IMR-90 (cell line): ENCODE results near the gene BSCL2. TPM values are rescaled to one million over a fixed set of nuclear protein-coding genes. Genes with fewer than 3 reads are reported as not detected.

ENCODE experiments used
- ATAC-seq: fragments of 200-7000 bp; cut with Tn5 transposase; 2 replicates; pipeline ENCODE4 v1.9.1; 2020; ENCODE audit warnings: low read depth, mild to moderate bottlenecking, moderate library complexity
- BruUV-seq: library from RNA; stranded (reverse); fragments of 400-500 nt; replicated peaks from 2 replicates; lab custom pipeline; 2021; lab: Mats Ljungman, UMichigan
- CTCF ChIA-PET: fragments of 300-600 bp; formaldehyde crosslinking; extraction: SDS; loops from one replicate; lab custom pipeline; 2021; ENCODE audit warnings: antibody characterized with exemption; lab: Yijun Ruan, JAX
- POLR2A ChIA-PET: fragments of 300-600 bp; sonication (Branson Sonifier 250); formaldehyde crosslinking; loops from one replicate; lab custom pipeline; 2022; ENCODE audit warnings: antibody characterized with exemption; ENCODE audit not compliant: unreplicated experiment; lab: Charles Lee
- DNase-seq: peaks from one replicate; pipeline ENCODE4 v3.0.0; 2013
- H2AFZ ChIP-seq: replicated peaks from 2 replicates; pipeline ENCODE3; 2013; ENCODE audit warnings: low read length, mild to moderate bottlenecking; ENCODE audit not compliant: poor library complexity
- H2AK5ac ChIP-seq: 2 replicates; pipeline ENCODE4 v1.6.1; 2013; ENCODE audit warnings: low read depth, low read length, inconsistent platforms
- H2AK9ac ChIP-seq: replicated peaks from 2 replicates; pipeline ENCODE3; 2013; ENCODE audit warnings: mild to moderate bottlenecking, low read depth, low read length, moderate library complexity; ENCODE audit not compliant: poor library complexity
- H2BK120ac ChIP-seq: 2 replicates; pipeline ENCODE4 v1.6.1; 2013; ENCODE audit warnings: low read depth, low read length, inconsistent platforms
- H2BK15ac ChIP-seq: 3 replicates; pipeline ENCODE4 v1.6.1; 2013; ENCODE audit warnings: low read depth, low read length, inconsistent platforms
- H2BK20ac ChIP-seq: 2 replicates; pipeline ENCODE4 v1.6.1; 2013; ENCODE audit warnings: low read depth, mild to moderate bottlenecking, inconsistent platforms, low read length, moderate library complexity
- H2BK5ac ChIP-seq: 2 replicates; pipeline ENCODE4 v1.6.1; 2013; ENCODE audit warnings: mild to moderate bottlenecking, low read depth, low read length, inconsistent platforms; ENCODE audit not compliant: poor library complexity, severe bottlenecking
- H3K14ac ChIP-seq: replicated peaks from 2 replicates; pipeline ENCODE4 v1.6.1; 2013; ENCODE audit warnings: low read depth, low read length, inconsistent platforms
- H3K18ac ChIP-seq: 2 replicates; pipeline ENCODE4 v1.6.1; 2013; ENCODE audit warnings: low read depth, low read length, control low read depth
- H3K23ac ChIP-seq: 2 replicates; pipeline ENCODE4 v1.6.1; 2013; ENCODE audit warnings: low read depth, low read length, inconsistent platforms
- H3K27ac ChIP-seq: 2 replicates; pipeline ENCODE4 v1.5.1; 2013; ENCODE audit warnings: mild to moderate bottlenecking, control low read depth, low read length; ENCODE audit not compliant: insufficient read depth
- H3K27me3 ChIP-seq: 2 replicates; pipeline ENCODE4 v1.6.1; 2013; ENCODE audit warnings: low read length; ENCODE audit not compliant: control insufficient read depth, insufficient read depth
- H3K36me3 ChIP-seq: 2 replicates; pipeline ENCODE4 v1.6.1; 2013; ENCODE audit warnings: low read length, mixed read lengths; ENCODE audit not compliant: control insufficient read depth, insufficient read depth
- H3K4ac ChIP-seq: 2 replicates; pipeline ENCODE4 v1.6.1; 2013; ENCODE audit warnings: low read depth, low read length, inconsistent platforms
- H3K4me1 ChIP-seq: 2 replicates; pipeline ENCODE4 v1.6.1; 2013; ENCODE audit warnings: low read length, mixed read lengths; ENCODE audit not compliant: control insufficient read depth, insufficient read depth
- H3K4me2 ChIP-seq: 2 replicates; pipeline ENCODE4 v1.6.1; 2013; ENCODE audit warnings: low read depth, mild to moderate bottlenecking, control low read depth, low read length, moderate library complexity
- H3K4me3 ChIP-seq: 2 replicates; pipeline ENCODE4 v1.5.1; 2013; ENCODE audit warnings: low read depth, mild to moderate bottlenecking, control low read depth, low read length, moderate library complexity; ENCODE audit not compliant: insufficient read depth
- H3K56ac ChIP-seq: 2 replicates; pipeline ENCODE4 v1.6.1; 2013; ENCODE audit warnings: low read length, inconsistent platforms; ENCODE audit not compliant: insufficient read depth; ENCODE audit errors: extremely low read depth
- H3K79me1 ChIP-seq, 2 experiments: 2 replicates each; pipeline ENCODE4 v1.6.1; 2013; ENCODE audit warnings: low read length in 2 of 2, inconsistent platforms in 1 of 2, low read depth in 1 of 2
- H3K9ac ChIP-seq: 2 replicates; pipeline ENCODE4 v1.6.1; 2013; ENCODE audit warnings: low read depth, low read length, control low read depth
- H3K9me1 ChIP-seq: 2 replicates; pipeline ENCODE4 v1.6.1; 2013; ENCODE audit warnings: low read length, inconsistent platforms; ENCODE audit not compliant: insufficient read depth
- H3K9me3 ChIP-seq: 2 replicates; pipeline ENCODE4 v1.6.1; 2013; ENCODE audit warnings: low read length; ENCODE audit not compliant: control insufficient read depth, insufficient read depth
- H4K20me1 ChIP-seq: 2 replicates; pipeline ENCODE4 v1.6.1; 2013; ENCODE audit warnings: low read length, inconsistent platforms; ENCODE audit not compliant: insufficient read depth
- H4K5ac ChIP-seq: 2 replicates; pipeline ENCODE4 v1.6.1; 2013; ENCODE audit warnings: mild to moderate bottlenecking, low read depth, low read length, control low read depth
- H4K8ac ChIP-seq, 2 experiments: 2 replicates each; pipeline ENCODE4 v1.6.1; 2013; ENCODE audit warnings: low read depth in 2 of 2, low read length in 2 of 2, control low read depth in 1 of 2, inconsistent platforms in 1 of 2
- H4K91ac ChIP-seq: 2 replicates; pipeline ENCODE4 v1.6.1; 2013; ENCODE audit warnings: low read depth, low read length, inconsistent platforms; ENCODE audit not compliant: insufficient read depth
- CEBPB ChIP-seq: IDR thresholded peaks from 2 replicates; pipeline ENCODE4 v1.6.1; 2012; ENCODE audit warnings: low read depth, low read length, improper control_type of control experiment
- CHD1 ChIP-seq: IDR thresholded peaks from 2 replicates; pipeline ENCODE4 v1.6.1; 2012; ENCODE audit warnings: low read depth, low read length, improper control_type of control experiment
- MXI1 ChIP-seq: IDR thresholded peaks from 2 replicates; pipeline ENCODE4 v1.6.1; 2012; ENCODE audit warnings: low read depth, mild to moderate bottlenecking, low read length, moderate library complexity, borderline replicate concordance
- NFE2L2 ChIP-seq: fragments of 150-350 bp; IDR thresholded peaks from 2 replicates; pipeline ENCODE4 v1.6.1; 2016; ENCODE audit warnings: low read depth, mild to moderate bottlenecking, low read length
- RCOR1 ChIP-seq: IDR thresholded peaks from 2 replicates; pipeline ENCODE4 v1.6.1; 2012; ENCODE audit warnings: mild to moderate bottlenecking, low read length, improper control_type of control experiment; ENCODE audit not compliant: insufficient replicate concordance
- RFX5 ChIP-seq: IDR thresholded peaks from 2 replicates; pipeline ENCODE4 v1.8.0; 2012; ENCODE audit warnings: low read depth, mild to moderate bottlenecking, low read length, moderate library complexity
- SMC3 ChIP-seq: fragments of 150-350 bp; IDR thresholded peaks from 2 replicates; pipeline ENCODE4 v1.6.1; 2016; ENCODE audit warnings: low read depth, mild to moderate bottlenecking, antibody characterized with exemption, low read length, moderate library complexity
- WGBS, 2 experiments: methylation state at CpG; one replicate each; pipeline versions ENCODE4 v1.1.5 to v1.1.7; 2013; ENCODE audit warnings: missing lambda C conversion rate in 2 of 2; ENCODE audit not compliant: insufficient read length in 1 of 2; ENCODE audit errors: extremely low coverage in 2 of 2; 5-methylcytosine and 5-hydroxymethylcytosine counted together
- dilution Hi-C: fragments of 300-500 bp; cut with HindIII; formaldehyde crosslinking; loops from one replicate; pipeline ENCODE4 v1.14.3; 2018; ENCODE audit warnings: low sequenced_read_pairs; ENCODE audit not compliant: unreplicated experiment
- in situ Hi-C: fragments of 300-500 bp; cut with MboI; formaldehyde crosslinking; loops from 3 replicates; pipeline ENCODE4 v1.14.3; 2019; ENCODE audit warnings: low sequenced_read_pairs, inconsistent platforms, mixed read lengths
- intact Hi-C: fragments of 100-400 bp; cut with micrococcal nuclease; formaldehyde crosslinking; loops from 2 replicates; pipeline ENCODE4 v1.10.0; 2022
- polyA plus RNA-seq, 3 experiments: library from polyadenylated mRNA; depleted of rRNA; stranded (reverse); fragments of >200 nt; gene quantifications; 2 replicates each; pipeline ENCODE4 v1.2.3, GENCODE V29; 2012; ENCODE audit warnings: low replicate concordance in 1 of 3
- total RNA-seq: library from RNA; depleted of rRNA; stranded (reverse); fragments of >200 nt; gene quantifications from 2 replicates; pipeline ENCODE4 v1.2.3, GENCODE V29; 2012
- TF ChIP-seq, protein P1 (sequence below): conservative IDR thresholded peaks from 2 replicates; pipeline ENCODE4 v1.5.1; 2012; ENCODE audit warnings: mild to moderate bottlenecking, low read depth, low read length, improper control_type of control experiment

BSCL2 gene
- total and polyA plus RNA-seq, 2 of the 4 experiments (the other 2 are of a cell fraction), result 26.2 to 47.1 TPM

DNA sequence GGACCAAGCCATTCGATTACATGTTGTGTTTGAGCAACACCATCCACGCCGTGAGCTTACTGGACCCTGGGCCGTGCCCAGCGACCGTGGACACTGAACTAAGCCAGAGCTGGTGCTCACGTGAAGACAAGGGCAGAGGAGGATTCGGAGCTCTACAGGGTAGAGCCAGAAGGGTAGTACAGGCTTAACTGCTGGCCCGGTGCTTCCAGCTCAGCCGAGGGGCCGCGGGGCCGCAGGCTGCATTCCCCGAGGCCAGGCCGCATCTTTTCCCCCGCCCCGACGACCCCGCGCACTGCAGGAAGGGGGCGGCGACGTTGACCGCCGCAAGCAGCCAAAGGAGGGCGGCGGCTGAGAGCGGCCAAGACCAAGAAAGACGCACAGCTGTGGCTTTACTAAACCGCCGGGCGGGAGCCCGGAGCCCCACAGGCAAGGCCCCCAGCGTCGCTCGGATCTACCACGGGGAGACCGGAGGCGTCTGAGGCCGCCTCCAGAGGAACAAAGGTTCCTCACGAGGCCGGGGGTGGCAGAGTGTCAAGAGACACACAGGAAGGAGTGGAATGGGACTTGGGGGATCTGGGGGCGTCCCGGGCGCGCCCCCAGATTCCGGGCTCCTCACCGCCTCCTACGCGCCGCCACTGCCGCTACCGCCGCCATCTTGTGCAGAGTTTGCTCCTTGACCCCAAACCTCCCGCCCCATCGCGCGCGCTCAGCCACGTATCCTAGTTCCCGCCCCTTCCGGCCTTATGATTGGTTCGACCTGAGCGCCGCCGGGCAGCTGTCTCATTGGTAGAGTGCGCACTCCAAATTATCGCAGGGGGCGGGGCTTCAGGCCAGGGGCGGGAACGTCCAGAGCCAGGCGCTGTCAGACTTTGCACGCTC lies 61.0 kb downstream of the BSCL2 start, which contains the start of gene GANAB (continued):
- TF ChIP-seq CHD1 (no peak), NFE2L2 (no peak), CEBPB (no peak)

DNA sequence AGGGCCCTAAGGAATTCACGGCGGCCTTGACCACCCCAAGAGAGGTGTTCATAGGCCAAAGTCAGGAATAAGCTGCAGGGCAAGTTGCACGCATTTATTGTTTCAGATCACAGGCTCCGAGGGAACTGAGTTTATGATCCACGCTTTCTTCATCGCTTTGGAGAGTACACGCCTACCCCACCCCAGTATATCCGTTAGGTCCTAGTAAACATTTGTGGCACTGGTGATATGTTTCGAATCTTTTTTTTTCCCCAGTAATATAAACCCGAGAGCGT lies 61.6 kb downstream of the BSCL2 start:
- Histone ChIP-seq H2AK5ac (peak overlapping the region; percentile 96), H3K9ac (peak overlapping the region; percentile 99), H4K20me1 (peaks cover 17% of the 10 kb centered on the region), H3K23ac (peak overlapping the region; percentile 95), H3K27ac (peak overlapping the region; percentile 86), H3K56ac (peak overlapping the region; percentile 91), H4K8ac (peak overlapping the region; percentile 32 to 76), H3K18ac (no peak overlapping the region; the same call in 1 of the 2 replicates), H3K4me3 (peak overlapping the region; percentile 72), H3K36me3 (peaks cover 39% of the 10 kb centered on the region), H3K4ac (peak overlapping the region; percentile 93), H2AK9ac (peak overlapping the region; percentile 98), H3K79me1 (peaks cover 0 to 51% of the 10 kb centered on the region in 2 experiments; a peak in 3 of 4 replicates), H2BK120ac (peak overlapping the region; percentile 68), H2AFZ (peak overlapping the region; percentile 69), H2BK5ac (peak overlapping the region; percentile 62), H3K9me3 (no peaks in the 10 kb centered on the region), H3K4me1 (peaks cover 6% of the 10 kb centered on the region; the same call in 1 of the 2 replicates), H2BK20ac (no peak overlapping the region), H3K4me2 (peak overlapping the region; percentile 95), H3K27me3 (no peaks in the 10 kb centered on the region), H4K5ac (peak overlapping the region; percentile 1; the same call in 1 of the 2 replicates), H3K9me1 (peaks cover 7% of the 10 kb centered on the region; the same call in 1 of the 2 replicates), H4K91ac (peak overlapping the region; percentile 88), H2BK15ac (no peak overlapping the region), H3K14ac (peak overlapping the region; percentile 97)
- ATAC-seq (no peak; the same call in 1 of the 2 replicates), DNase-seq (no peak)
- 28% methylated on average over 4 of the region's 11 CpGs; no CpG with 5 or more reads in 1 of the 2 experiments for WGBS, 2 experiments
- ChIA-PET POLR2A (no interaction called here), CTCF (no interaction called here)
- TF ChIP-seq SMC3 (no peak), RFX5 (no peak), CHD1 (no peak), RCOR1 (no peak), MXI1 (no peak)
- TF ChIP-seq, protein P1, sequence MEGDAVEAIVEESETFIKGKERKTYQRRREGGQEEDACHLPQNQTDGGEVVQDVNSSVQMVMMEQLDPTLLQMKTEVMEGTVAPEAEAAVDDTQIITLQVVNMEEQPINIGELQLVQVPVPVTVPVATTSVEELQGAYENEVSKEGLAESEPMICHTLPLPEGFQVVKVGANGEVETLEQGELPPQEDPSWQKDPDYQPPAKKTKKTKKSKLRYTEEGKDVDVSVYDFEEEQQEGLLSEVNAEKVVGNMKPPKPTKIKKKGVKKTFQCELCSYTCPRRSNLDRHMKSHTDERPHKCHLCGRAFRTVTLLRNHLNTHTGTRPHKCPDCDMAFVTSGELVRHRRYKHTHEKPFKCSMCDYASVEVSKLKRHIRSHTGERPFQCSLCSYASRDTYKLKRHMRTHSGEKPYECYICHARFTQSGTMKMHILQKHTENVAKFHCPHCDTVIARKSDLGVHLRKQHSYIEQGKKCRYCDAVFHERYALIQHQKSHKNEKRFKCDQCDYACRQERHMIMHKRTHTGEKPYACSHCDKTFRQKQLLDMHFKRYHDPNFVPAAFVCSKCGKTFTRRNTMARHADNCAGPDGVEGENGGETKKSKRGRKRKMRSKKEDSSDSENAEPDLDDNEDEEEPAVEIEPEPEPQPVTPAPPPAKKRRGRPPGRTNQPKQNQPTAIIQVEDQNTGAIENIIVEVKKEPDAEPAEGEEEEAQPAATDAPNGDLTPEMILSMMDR, result no peak
- no TSS peak for BruUV-seq
- in situ Hi-C loops (no loop called here), intact Hi-C loops (no loop called here), dilution Hi-C loops (no loop called here)
